ENCODE results near the gene ATRNL1.
A peak's percentile ranks its signal among the peaks of the same experiment; 100 is the strongest.

- TF ChIP-seq CTCF (IDR thresholded peaks at IDR 0.05; ENCODE audit: control extremely low read depth in 1 of 3, insufficient read depth in 1 of 3, low read depth in 1 of 3, low read length in 3 of 3) (no peak), EZH2 (IDR thresholded peaks at IDR 0.05; ENCODE audit: low read depth, low read length, severe bottlenecking) (no peak), SUZ12 (IDR thresholded peaks at IDR 0.05; ENCODE audit: low read length) (no peak), SIN3A (conservative IDR thresholded peaks at IDR 0.05 in 1 of 2, IDR thresholded peaks at IDR 0.05 in 1 of 2; ENCODE audit: low read depth in 1 of 2, low read length in 2 of 2) (no peak), CREB1 (IDR thresholded peaks at IDR 0.05) (no peak), POLR2A (IDR thresholded peaks at IDR 0.05; ENCODE audit: control extremely low read depth in 1 of 2, low read depth in 2 of 2, low read length in 2 of 2) (no peak), ATF3 (IDR thresholded peaks at IDR 0.05; ENCODE audit: insufficient read depth, low read depth, low read length) (no peak), RFX5 (IDR thresholded peaks at IDR 0.05; ENCODE audit: borderline replicate concordance, low read depth, low read length) (no peak), PHF8 (conservative IDR thresholded peaks at IDR 0.05; ENCODE audit: low read depth, low read length) (no peak), TAF1 (IDR thresholded peaks at IDR 0.05; ENCODE audit: low read depth, low read length) (no peak), POU5F1 (IDR thresholded peaks at IDR 0.05; ENCODE audit: low read depth, low read length) (peak; percentile 99), USF2 (IDR thresholded peaks at IDR 0.05; ENCODE audit: low read length) (no peak), MAFK (IDR thresholded peaks at IDR 0.05; ENCODE audit: low read depth, low read length) (no peak)
Observed at GRCh38 chr10:115996031-115996430, 902.9 kb downstream of the ATRNL1 start.

Measured in H1 (cell line).